ENCODE measurements around the gene SCNN1A. TPM values are rescaled to one million over a fixed set of nuclear protein-coding genes. Genes with fewer than 3 reads are reported as not detected.

SCNN1A gene
- total and polyA plus RNA-seq, 2 of the 13 experiments (the other 11 are each of a cell fraction or from before 2014, with no cell fraction given): 1.5 to 14.6 TPM

DNA sequence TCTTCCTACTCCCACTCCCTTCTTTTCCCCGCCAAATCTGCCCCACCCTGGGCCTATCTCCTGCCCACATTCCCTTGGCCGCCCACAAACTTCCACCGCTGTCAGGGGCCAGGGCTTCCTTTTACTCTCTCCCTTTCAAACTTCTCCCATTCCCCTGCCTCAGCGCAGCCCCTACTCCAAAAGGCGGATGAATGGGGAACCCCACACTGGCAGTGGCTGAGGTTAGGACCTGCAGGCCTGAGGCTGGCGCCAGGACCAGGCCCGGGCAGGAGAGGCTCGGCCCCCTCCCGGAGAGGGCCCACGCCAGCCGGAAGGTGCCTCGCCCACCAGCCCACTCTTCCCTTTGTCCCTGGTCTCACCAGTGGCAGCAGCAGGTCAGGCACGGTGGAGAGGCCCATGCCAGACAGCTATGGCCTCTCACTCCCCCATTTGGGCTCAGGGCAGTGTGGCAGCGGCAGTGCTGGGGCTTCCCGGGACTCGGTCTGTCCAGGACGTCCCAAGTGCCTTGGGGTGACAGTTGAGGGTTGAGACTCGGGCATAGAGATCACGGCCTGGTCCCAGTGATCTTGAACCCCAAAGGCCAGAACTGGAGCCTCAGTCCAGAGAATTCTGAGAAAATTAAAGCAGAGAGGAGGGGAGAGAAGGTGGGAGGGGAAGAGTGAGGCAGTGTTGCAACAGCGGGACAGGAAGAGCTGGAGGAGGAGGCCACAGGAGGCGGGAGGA lies 33.8 kb downstream of the SCNN1A start, which contains the start of gene TNFRSF1A (continued):
- TF ChIP-seq KLF13 (CRISPR knock-in tag; IDR thresholded peaks at IDR 0.05) (no peak), NFYC (CRISPR knock-in tag; IDR thresholded peaks at IDR 0.05) (no peak), NFKBIZ (CRISPR knock-in tag; IDR thresholded peaks at IDR 0.05) (no peak), PHF5A (CRISPR knock-in tag; IDR thresholded peaks at IDR 0.05; ENCODE audit: low read depth, unreplicated experiment) (peak; percentile 83), PAF1 (CRISPR knock-in tag; IDR thresholded peaks at IDR 0.05) (no peak)
- TF ChIP-seq, protein P1, sequence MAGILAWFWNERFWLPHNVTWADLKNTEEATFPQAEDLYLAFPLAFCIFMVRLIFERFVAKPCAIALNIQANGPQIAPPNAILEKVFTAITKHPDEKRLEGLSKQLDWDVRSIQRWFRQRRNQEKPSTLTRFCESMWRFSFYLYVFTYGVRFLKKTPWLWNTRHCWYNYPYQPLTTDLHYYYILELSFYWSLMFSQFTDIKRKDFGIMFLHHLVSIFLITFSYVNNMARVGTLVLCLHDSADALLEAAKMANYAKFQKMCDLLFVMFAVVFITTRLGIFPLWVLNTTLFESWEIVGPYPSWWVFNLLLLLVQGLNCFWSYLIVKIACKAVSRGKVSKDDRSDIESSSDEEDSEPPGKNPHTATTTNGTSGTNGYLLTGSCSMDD (CRISPR knock-in tag; IDR thresholded peaks at IDR 0.05): peak; percentile 36; the same call in 1 of the 2 replicates
- TF ChIP-seq, protein P2, sequence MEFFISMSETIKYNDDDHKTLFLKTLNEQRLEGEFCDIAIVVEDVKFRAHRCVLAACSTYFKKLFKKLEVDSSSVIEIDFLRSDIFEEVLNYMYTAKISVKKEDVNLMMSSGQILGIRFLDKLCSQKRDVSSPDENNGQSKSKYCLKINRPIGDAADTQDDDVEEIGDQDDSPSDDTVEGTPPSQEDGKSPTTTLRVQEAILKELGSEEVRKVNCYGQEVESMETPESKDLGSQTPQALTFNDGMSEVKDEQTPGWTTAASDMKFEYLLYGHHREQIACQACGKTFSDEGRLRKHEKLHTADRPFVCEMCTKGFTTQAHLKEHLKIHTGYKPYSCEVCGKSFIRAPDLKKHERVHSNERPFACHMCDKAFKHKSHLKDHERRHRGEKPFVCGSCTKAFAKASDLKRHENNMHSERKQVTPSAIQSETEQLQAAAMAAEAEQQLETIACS (CRISPR knock-in tag; IDR thresholded peaks at IDR 0.05): no peak
- TF ChIP-seq, protein P3, sequence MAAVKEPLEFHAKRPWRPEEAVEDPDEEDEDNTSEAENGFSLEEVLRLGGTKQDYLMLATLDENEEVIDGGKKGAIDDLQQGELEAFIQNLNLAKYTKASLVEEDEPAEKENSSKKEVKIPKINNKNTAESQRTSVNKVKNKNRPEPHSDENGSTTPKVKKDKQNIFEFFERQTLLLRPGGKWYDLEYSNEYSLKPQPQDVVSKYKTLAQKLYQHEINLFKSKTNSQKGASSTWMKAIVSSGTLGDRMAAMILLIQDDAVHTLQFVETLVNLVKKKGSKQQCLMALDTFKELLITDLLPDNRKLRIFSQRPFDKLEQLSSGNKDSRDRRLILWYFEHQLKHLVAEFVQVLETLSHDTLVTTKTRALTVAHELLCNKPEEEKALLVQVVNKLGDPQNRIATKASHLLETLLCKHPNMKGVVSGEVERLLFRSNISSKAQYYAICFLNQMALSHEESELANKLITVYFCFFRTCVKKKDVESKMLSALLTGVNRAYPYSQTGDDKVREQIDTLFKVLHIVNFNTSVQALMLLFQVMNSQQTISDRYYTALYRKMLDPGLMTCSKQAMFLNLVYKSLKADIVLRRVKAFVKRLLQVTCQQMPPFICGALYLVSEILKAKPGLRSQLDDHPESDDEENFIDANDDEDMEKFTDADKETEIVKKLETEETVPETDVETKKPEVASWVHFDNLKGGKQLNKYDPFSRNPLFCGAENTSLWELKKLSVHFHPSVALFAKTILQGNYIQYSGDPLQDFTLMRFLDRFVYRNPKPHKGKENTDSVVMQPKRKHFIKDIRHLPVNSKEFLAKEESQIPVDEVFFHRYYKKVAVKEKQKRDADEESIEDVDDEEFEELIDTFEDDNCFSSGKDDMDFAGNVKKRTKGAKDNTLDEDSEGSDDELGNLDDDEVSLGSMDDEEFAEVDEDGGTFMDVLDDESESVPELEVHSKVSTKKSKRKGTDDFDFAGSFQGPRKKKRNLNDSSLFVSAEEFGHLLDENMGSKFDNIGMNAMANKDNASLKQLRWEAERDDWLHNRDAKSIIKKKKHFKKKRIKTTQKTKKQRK (IDR thresholded peaks at IDR 0.05; ENCODE audit: low read length): no peak
- TF ChIP-seq, protein P4, sequence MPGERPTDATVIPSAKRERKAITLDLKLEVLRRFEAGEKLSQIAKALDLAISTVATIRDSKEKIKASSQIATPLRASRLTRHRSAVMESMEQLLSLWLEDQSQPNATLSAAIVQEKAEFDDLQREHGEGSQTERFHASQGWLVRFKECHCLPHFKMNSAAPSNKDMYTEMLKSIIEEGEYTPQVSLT (CRISPR knock-in tag; IDR thresholded peaks at IDR 0.05; ENCODE audit: borderline replicate concordance, low read depth): no peak
- TF ChIP-seq, protein P5, sequence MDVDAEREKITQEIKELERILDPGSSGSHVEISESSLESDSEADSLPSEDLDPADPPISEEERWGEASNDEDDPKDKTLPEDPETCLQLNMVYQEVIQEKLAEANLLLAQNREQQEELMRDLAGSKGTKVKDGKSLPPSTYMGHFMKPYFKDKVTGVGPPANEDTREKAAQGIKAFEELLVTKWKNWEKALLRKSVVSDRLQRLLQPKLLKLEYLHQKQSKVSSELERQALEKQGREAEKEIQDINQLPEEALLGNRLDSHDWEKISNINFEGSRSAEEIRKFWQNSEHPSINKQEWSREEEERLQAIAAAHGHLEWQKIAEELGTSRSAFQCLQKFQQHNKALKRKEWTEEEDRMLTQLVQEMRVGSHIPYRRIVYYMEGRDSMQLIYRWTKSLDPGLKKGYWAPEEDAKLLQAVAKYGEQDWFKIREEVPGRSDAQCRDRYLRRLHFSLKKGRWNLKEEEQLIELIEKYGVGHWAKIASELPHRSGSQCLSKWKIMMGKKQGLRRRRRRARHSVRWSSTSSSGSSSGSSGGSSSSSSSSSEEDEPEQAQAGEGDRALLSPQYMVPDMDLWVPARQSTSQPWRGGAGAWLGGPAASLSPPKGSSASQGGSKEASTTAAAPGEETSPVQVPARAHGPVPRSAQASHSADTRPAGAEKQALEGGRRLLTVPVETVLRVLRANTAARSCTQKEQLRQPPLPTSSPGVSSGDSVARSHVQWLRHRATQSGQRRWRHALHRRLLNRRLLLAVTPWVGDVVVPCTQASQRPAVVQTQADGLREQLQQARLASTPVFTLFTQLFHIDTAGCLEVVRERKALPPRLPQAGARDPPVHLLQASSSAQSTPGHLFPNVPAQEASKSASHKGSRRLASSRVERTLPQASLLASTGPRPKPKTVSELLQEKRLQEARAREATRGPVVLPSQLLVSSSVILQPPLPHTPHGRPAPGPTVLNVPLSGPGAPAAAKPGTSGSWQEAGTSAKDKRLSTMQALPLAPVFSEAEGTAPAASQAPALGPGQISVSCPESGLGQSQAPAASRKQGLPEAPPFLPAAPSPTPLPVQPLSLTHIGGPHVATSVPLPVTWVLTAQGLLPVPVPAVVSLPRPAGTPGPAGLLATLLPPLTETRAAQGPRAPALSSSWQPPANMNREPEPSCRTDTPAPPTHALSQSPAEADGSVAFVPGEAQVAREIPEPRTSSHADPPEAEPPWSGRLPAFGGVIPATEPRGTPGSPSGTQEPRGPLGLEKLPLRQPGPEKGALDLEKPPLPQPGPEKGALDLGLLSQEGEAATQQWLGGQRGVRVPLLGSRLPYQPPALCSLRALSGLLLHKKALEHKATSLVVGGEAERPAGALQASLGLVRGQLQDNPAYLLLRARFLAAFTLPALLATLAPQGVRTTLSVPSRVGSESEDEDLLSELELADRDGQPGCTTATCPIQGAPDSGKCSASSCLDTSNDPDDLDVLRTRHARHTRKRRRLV (CRISPR knock-in tag; IDR thresholded peaks at IDR 0.05): no peak
- TF ChIP-seq, protein P6, sequence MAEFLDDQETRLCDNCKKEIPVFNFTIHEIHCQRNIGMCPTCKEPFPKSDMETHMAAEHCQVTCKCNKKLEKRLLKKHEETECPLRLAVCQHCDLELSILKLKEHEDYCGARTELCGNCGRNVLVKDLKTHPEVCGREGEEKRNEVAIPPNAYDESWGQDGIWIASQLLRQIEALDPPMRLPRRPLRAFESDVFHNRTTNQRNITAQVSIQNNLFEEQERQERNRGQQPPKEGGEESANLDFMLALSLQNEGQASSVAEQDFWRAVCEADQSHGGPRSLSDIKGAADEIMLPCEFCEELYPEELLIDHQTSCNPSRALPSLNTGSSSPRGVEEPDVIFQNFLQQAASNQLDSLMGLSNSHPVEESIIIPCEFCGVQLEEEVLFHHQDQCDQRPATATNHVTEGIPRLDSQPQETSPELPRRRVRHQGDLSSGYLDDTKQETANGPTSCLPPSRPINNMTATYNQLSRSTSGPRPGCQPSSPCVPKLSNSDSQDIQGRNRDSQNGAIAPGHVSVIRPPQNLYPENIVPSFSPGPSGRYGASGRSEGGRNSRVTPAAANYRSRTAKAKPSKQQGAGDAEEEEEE (CRISPR knock-in tag; IDR thresholded peaks at IDR 0.05; ENCODE audit: borderline replicate concordance): no peak

All from HepG2 (cell line).